RKO (cell line): ENCODE results near the gene WDR5B.

Source experiments
- DNase-seq: peaks from one replicate; pipeline ENCODE4 v3.0.0-alpha.2; 2016; ENCODE audit warnings: low spot score

The WDR5B gene

GRCh38 chr3:122407946-122408345 lies 7.9 kb downstream of the WDR5B start:
- no peak for DNase-seq

GRCh38 chr3:122406198-122406597 lies 9.7 kb downstream of the WDR5B start:
- no peak for DNase-seq

GRCh38 chr3:122405015-122405414 lies 10.8 kb downstream of the WDR5B start:
- no peak for DNase-seq

- DNase-seq, result no peak
These were observed 12.4 kb downstream of the WDR5B start for GRCh38 chr3:122403489-122403888.

GRCh38 chr3:122398920-122399319 lies 16.9 kb downstream of the WDR5B start:
- DNase-seq, result no peak

GRCh38 chr3:122397201-122397600 lies 18.7 kb downstream of the WDR5B start:
- no peak for DNase-seq

- no peak for DNase-seq
These were observed 19.4 kb downstream of the WDR5B start for GRCh38 chr3:122396511-122396910.

GRCh38 chr3:122395582-122395981 lies 20.3 kb downstream of the WDR5B start:
- no peak for DNase-seq

- no peak for DNase-seq
These were observed 21.7 kb downstream of the WDR5B start for GRCh38 chr3:122394173-122394572.

- peak; percentile 74 for DNase-seq
These were observed 22.7 kb downstream of the WDR5B start for GRCh38 chr3:122392868-122393844.

- DNase-seq, result no peak
These were observed 24.0 kb downstream of the WDR5B start for GRCh38 chr3:122391681-122392446.

- no peak for DNase-seq
These were observed 25.2 kb downstream of the WDR5B start for GRCh38 chr3:122390665-122391064.

- DNase-seq, result no peak
These were observed 26.0 kb downstream of the WDR5B start for GRCh38 chr3:122389892-122390291.

GRCh38 chr3:122389197-122389596 lies 26.7 kb downstream of the WDR5B start:
- DNase-seq, result no peak

- no peak for DNase-seq
These were observed 28.2 kb downstream of the WDR5B start for GRCh38 chr3:122387709-122388108.

- peak; percentile 94 for DNase-seq
These were observed 31.8 kb downstream of the WDR5B start, which contains the start of gene FAM162A for GRCh38 chr3:122383771-122384697. Gene FAM162A (plus strand): TSS chr3:122384182. CDS start chr3:122384266, 84 bp downstream.

- DNase-seq, result peak; percentile 92
These were observed 32.8 kb downstream of the WDR5B start, which contains the start of gene MIX23 for GRCh38 chr3:122382888-122383666. Gene MIX23 (minus strand): TSS chr3:122383231. CDS start chr3:122383224, 7 bp downstream.

GRCh38 chr3:122377975-122378374 lies 37.9 kb downstream of the WDR5B start:
- DNase-seq, result no peak

GRCh38 chr3:122374034-122374433 lies 41.8 kb downstream of the WDR5B start:
- no peak for DNase-seq

- no peak for DNase-seq
These were observed 49.5 kb downstream of the WDR5B start for GRCh38 chr3:122366379-122366749.
